Epithelial cell of prostate (primary cell): ENCODE data around the gene ADAM10.
A peak's percentile ranks its signal among the peaks of the same experiment; 100 is the strongest.
"Not testable (repeated sequence)": the region's sequence is repeated elsewhere in the genome, so short reads cannot be mapped to it uniquely, and the experiment has no call there.

ENCODE experiments used
- DNase-seq: peaks from one replicate; pipeline ENCODE4 v3.0.0-alpha.2; 2011; ENCODE audit warnings: low read depth, low spot score
- H3K27ac ChIP-seq: fragments of 450-650 bp; 2 replicates; pipeline ENCODE4 v1.5.1; 2017; ENCODE audit warnings: mild to moderate bottlenecking

ADAM10 gene

DNA sequence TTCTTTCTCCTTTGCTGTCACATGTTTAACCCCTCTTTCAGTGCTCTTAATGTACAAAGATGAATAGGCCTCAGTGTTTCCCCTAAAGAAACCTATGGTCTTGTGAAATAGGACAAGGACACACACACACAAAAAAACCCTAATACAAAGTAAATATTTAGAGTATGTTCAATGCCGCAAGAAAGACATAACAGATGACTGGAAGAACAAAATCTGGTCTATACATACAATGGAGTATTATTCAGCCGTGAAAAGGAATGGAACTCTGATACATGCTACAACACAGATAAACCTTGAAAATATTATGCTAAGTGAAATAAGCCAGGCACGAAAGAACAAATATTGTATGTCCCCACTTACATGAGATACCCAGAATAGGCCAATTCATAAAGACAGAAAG is 123.1 kb downstream of the ADAM10 start:
- no peak overlapping the region for H3K27ac ChIP-seq

DNA sequence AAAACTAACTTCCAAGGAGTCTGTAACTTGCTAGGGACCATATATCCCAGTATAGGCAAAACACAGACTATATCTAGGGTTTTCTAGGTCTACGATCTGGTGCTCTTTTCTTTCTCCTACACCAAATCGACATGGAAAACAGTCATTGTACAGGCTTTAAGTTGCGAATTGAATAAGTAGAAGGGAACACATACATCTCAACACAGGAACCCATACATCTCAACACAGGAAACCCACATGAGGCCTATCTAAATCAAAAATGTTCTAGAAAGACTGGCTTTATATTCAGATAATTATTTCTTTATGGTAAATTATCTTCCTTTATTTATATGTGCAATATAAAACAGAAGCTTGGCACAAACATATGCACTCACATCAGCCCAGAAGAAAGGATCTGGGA is 126.6 kb downstream of the ADAM10 start:
- no peak overlapping the region for H3K27ac ChIP-seq
- DNase-seq, result no peak

More for the DNA sequence above, 123.1 kb downstream of the ADAM10 start:
- no peak for DNase-seq

DNA sequence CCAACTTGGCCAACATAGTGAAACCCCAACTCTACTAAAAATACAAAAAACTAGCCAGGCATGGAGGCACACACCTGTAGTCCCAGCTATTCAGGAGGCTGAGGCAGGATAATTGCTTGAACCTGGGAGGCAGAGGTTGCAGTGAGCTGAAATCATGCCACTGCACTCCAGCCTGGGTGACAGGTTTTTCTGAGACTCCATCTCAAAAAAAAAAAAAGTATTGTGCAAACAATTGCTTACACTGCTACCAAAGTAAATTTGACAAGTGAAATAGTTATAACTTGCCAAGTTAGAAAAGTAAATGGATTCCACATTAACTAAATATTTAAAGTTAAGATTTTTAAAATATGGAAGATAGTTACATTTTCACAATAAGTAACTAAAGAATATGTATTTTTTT is 129.2 kb downstream of the ADAM10 start:
- not testable (repeated sequence) for H3K27ac ChIP-seq, DNase-seq

DNA sequence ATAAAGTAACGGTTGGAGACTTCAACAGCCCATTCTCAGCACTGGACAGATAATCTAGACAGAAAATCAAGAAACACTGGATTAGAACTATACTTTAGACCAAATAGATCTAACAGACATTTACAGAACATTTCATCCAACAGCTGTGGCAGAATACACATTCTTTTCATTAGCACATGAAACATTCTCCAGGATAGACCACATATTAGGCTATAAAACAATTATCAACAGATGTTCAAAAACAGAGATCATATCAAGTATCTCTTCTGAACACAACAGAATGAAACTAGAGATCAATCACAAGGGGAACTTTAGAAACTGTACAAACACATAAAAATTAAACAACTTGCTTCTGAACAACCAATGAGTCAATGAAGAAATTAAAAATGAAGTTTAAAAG is 133.3 kb downstream of the ADAM10 start:
- no peak for DNase-seq
- no peak overlapping the region for H3K27ac ChIP-seq

DNA sequence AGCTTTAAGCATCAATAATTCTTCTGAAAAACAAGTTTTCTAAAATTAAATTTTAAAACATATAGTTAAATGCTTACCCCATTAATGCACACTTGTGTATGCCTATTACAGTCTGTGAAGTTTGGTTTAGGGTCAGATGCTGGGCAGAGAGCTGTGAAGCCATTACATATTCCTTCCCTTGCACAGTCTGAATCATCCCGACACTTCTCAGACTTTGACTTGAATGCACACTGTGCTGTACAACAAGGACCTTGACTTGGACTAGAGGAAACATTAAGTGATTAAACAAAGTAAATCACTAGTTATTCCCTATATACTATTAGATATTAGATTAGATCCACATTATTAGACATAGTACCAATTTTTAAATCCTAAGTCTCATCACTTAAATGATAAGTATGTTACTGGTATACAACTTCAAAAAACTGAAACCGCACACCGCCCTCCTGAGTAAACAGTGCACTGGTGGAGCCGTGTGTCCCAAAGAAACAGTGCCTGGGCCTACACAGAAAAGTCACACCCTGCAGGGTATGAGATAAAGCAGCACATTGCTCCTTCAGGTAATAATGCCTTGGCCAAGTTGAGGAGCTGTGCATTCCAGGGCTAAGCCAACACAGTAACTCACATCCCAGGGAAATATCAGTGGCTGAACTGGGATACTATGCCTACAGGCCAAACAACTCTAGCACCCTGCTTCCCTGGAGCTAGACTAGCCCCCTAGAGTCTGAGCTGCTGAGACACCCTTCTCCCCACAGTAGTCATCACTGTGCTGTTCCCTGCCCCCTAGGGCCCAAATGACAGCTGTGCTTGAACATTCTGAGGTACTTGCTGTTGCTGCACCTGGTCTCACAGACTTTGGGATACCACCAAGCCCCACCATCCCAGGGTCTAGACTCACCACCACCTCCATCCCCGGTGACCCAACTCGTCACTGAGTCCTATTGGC is 137.5 kb downstream of the ADAM10 start:
- DNase-seq, result no peak
- H3K27ac ChIP-seq, result no peak overlapping the region

DNA sequence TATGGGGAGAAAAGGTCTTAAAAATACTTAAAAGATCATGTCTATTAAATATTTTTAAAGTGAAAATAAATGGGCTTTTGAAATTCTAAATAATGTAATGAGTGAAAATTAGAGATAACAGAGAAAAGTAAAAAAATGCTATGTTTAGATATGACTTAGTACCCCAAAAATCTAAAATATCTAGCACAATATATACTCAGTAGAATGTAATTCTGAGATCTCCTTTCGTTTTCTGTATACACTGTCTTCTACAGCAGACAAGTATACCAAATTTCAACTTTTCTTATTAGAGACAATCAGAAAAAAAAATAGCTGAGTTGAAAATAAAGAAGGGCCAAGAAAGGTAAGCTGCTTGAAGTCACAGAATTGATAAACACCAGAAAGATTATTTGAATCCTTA is 140.8 kb downstream of the ADAM10 start:
- H3K27ac ChIP-seq, result no peak overlapping the region

DNA sequence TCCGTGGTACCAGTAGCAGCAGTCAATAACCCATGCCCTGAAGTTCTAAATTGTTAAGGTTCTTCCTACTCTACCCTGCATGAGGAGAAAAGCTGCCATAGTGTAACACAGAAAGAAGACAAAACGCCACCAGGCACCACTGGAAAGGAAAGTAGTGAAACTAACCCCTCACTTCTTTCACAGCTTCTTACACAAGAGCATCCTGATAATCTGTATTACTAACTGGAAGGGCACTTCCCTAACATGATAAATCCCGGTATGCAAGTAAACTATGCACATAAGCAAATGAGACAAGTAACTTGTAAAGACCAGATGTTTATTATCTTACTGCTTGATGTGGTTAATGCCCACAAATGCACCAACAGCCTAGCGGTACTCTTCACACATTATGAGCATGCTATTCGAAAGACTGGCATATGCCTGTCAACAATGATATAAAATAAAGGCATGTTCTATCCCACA is 141.3 kb downstream of the ADAM10 start:
- DNase-seq, result no peak
- H3K27ac ChIP-seq, result no peak overlapping the region

More for the DNA sequence above, 140.8 kb downstream of the ADAM10 start:
- no peak for DNase-seq

DNA sequence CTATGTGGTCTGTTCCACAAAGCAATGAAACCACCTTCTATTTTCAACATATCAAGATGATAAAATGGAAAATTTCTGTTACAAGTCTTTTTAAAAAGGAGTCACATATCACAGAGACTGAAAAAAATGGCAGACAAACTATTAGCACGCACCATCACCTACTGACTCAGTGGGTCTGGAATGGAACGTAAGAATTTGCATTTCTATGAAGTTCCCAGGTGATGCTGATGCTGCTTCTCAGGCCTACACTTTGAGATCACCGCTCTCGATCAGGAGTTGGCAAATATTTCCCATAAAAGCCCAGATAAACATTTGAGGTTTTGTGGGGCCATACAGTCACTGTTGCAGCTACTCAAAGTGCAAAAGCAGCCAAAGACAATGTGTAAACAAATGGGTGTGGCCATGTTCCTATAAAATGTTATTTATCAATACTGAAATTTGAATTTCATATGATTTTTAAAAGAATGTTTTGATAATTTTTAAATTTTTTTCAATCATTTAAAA is 142.9 kb downstream of the ADAM10 start:
- no peak for DNase-seq
- H3K27ac ChIP-seq, result no peak overlapping the region

DNA sequence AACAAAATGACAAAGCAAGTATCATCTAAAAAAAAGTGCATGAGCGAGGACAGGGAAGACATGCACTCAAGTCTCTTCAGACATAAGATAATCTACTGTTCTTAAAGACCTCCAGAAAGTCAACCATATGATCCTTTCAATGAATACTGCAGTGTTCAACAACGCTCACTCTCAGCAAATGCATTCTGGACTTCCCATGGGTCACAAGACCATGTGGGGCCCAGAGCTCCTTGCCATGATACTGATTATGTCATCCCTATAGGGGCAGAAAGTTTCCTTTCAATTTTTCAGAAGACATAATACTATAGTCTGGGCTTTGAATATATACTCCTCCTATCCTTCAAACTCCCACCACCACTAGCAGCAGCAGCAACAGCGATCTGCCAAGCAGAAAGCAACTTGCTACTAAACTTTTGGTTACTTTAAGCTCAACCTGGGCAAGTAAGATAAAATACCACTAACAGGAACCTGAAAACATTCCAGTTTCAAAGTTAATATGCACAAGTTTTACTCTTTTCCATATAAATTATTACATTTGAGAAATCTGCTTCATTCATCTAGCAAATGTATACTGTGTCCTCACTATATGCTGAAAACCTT is 143.5 kb downstream of the ADAM10 start:
- no peak for DNase-seq
- H3K27ac ChIP-seq, result peak overlapping the region; percentile 83

DNA sequence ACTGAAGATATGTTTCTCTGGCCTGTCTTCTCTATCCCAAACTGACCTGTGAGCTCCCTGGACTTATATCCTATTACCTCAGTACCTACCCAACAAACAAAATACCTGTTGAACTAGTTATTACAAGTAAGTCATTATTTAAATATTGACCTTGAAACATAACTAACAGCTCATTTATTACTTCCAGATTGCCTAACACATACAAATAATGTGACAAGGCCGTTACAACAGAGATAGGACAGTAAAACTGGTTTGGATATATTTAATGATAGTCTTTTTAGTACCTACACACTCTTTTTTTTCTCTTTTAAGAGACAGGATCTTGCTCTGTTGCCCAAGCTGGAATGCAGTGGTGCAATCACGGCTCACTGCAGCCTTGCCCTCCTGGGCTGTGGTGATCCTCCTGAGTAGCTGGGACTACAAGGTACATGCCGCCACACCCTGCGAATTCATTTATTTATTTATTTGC is 145.0 kb downstream of the ADAM10 start:
- H3K27ac ChIP-seq, result peak overlapping the region; percentile 83
- DNase-seq, result peak; percentile 46

DNA sequence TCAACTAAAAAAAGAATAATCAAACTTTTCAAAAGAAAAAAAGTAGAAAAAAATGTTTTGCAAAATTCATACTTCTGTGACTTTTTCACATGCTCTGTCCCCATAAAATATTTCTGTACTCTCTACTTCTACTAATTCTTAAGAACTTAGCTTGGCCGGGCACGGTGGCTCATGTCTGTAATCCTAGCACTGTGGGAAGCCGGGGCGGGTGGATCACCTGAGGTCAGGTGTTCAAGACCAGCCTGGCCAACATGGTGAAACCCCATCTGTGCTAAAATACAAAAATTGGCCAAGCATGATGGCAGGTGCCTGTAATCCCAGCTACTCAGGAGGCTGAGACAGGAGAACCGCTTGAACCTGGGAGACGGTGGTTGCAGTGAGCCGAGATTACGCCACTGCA is 145.6 kb downstream of the ADAM10 start:
- not testable (repeated sequence) for DNase-seq
- H3K27ac ChIP-seq, result peak overlapping the region; percentile 83

DNA sequence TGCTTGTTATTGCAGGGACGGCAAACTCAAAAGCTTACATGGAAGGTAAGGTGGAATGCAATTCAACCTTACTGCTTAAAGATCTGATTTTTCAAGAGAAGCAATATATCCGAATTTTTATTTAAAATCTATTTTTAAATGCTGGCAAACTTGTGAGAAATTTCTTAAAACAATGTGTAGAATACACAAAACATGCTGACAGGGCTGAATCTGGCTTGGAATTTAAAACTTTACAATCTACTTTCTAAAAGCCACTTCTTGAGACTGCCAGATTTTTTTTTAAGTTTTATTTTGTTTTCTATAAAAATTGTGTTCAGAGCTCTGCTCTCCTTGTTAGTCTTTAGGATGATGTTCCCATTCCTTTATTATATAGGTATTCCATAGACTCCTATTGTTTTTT is 146.7 kb downstream of the ADAM10 start:
- DNase-seq, result no peak

DNA sequence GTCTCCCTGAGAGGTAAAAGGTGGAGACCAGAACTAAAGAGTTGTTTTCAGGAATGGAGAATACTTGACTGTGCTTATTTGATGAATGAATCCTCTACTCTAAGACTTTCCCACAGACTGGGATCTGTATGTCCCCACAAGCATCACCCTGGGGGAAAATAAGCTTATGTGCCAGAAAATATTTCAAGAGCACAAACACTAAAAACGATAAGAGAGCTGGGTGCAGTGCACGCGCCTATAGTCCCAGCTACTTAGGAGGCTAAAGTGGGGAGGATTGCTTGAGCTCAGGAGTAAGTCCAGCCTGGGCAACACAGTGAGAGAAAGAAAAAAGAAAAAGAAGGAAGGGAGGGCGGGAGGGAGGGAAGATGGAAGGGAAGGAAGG is 150.7 kb downstream of the ADAM10 start:
- H3K27ac ChIP-seq, result no peak overlapping the region
- no peak for DNase-seq

More for the DNA sequence above, 146.7 kb downstream of the ADAM10 start:
- no peak overlapping the region for H3K27ac ChIP-seq

DNA sequence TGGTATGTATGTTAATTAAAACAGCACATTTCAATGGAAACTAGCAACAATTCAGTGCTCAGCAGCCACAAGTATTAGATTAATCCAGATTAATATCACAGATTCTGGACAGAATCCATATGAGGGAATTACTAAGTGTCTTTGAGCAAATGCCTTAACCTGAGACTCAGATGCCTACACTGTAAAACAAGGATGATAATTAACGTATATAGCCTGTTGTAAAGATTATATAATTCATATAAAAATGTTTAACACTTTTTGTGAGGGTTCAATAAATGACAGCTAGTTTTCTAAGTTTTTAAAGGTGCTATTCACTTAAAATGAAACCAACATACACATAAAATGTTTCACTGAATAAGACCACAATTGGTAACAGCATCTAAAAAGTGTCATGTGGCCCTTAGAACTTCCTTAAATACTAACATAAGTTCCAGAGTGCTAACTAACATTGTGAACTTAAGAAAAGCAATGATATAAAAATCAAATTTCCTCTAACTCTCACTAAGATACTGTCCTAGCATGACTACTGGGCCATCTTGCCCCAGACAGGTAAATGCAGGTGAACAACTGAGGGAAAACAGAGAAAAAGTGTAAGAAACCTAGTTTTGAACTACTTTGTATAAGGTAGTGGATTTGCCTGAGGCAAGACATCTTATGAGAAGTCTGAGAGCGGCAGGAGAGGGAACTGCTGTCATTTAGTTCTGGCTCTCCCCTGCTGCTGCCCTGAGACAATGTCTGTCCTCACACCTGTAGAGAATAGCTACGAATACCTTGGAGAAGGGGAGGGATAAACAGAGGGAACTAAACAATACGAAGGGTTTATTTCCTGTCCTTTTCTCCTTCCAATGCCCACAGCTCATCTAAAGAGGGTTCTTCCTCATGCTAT is 151.3 kb downstream of the ADAM10 start:
- no peak overlapping the region for H3K27ac ChIP-seq
- DNase-seq, result no peak

DNA sequence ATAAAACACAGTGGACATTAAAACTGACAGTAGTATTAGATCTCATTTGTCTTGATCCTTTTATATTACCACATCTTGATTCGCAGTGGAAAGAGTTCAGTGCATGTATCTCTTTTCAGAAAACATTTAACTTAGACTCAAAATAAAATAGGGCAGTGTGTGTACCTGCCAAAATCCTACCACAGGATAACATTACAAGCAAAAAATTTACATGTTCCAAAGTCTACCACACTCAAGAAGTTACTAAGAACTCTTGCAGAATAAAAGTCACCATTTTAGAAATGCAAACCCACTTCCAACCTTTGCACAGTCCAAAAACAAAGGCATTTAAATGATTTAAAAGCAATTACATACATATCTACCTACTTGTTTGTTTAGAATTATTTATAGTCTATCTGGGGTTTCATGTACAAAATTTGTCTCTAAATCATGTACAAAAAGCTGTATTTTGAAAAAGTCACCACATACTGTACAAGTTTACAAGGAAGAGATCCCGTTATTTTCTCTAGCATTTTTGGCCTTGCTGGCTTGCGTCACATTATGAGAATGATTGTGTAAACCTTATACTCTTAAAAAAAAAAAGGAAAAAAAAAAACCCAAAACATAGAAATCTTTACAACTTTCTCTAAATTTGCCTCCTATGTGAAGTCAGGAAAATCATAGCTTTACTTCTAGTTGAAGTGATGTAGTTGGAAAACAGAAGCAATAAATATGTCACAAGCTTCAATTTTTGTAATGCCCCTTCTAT is 153.8 kb downstream of the ADAM10 start:
- no peak for DNase-seq
- H3K27ac ChIP-seq, result no peak overlapping the region

DNA sequence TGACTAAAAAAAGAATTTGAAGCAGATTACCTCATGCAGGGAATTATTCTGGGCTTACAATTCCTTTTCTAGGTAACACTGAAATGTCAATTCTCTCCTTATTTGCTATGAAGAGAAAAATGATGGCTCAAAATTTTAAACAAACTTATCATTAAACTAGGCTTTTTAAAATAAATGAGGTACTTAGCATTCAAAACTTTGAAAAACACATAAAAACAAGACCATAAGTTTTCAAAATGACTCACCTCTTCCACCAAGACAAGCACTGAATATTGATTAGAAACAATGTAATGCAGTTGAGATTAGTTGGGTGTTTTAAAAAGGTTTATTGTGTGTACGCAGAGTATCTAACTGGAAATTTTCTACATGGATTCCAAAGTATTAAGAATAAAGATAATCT is 154.6 kb downstream of the ADAM10 start:
- no peak for DNase-seq
- H3K27ac ChIP-seq, result no peak overlapping the region

DNA sequence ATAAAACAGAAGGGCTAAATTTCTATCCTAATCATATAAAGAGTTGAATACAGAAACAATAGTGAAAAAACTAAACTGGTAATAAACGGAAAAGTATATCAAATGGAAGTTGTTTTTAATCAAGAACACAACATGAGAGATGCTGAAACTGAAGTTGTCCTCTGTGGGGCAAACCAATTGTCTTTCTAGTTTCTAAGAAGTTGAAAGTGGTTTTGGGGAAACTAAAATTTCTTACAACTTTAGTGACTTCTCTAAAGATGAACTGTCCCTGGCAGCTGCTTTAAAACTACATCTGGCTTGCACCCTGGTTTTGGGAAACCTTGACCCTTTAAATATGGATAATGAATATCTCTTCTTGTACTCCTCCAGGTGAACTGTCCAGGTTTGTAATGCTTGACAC is 155.6 kb downstream of the ADAM10 start:
- no peak for DNase-seq
- H3K27ac ChIP-seq, result no peak overlapping the region

DNA sequence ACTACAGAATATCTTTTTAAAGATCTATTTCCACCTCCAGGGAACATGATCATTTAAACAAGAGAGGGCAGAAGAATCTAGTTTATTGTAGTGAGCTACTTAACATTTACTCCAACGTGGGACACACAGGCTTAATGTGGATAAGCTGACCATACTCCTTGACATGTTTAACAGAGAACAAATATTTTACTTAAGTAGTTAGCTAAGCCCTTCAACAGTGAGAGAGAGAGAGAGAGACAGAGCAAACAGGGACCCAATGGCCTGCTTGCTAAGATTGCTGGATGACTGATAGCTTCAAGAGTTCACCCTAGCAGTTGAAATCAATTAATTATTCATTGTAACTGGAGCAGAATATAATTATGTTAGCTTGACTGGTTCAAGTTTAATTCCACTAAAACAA is 158.6 kb downstream of the ADAM10 start:
- H3K27ac ChIP-seq, result no peak overlapping the region
- DNase-seq, result no peak

DNA sequence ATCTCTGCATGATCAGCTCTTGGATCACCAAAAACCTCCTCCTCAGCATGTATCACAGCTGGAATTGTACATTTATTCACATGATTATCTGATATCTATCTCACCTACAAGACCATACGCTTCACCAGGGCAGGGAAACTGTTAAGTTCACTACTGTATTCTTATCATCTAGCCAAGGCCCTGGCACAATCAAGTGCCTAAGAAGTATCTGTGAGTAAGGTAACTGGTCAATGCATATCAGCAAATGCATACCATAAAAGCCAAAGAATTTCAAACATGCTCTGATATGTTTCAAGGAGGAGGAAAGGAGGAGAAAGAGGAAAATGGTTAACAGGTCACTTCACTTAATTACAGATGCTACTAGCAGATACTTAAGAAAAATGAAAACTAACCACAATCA is 159.3 kb downstream of the ADAM10 start:
- DNase-seq, result no peak
- H3K27ac ChIP-seq, result no peak overlapping the region

DNA sequence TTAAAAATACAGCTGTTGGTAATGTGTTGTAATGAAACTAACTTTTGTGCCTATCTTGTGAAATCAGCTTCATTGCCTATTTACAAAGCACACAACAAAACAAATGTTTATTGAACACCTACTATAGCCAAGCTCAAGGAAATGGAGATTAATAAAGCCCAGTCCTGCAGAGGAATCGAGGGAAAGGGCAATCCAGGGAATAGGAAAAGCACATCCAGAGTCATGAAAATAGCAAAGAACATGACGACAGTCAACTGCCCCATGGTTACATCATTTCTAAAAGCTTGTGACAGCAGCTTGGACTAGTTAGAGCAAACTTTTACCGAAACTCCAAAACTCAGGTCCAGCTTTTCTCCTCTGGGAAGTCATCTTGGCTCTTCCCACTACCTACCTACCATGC is 160.5 kb downstream of the ADAM10 start:
- no peak overlapping the region for H3K27ac ChIP-seq
- no peak for DNase-seq
